ENCODE data around the gene RPN2.

RPN2 gene

DNA sequence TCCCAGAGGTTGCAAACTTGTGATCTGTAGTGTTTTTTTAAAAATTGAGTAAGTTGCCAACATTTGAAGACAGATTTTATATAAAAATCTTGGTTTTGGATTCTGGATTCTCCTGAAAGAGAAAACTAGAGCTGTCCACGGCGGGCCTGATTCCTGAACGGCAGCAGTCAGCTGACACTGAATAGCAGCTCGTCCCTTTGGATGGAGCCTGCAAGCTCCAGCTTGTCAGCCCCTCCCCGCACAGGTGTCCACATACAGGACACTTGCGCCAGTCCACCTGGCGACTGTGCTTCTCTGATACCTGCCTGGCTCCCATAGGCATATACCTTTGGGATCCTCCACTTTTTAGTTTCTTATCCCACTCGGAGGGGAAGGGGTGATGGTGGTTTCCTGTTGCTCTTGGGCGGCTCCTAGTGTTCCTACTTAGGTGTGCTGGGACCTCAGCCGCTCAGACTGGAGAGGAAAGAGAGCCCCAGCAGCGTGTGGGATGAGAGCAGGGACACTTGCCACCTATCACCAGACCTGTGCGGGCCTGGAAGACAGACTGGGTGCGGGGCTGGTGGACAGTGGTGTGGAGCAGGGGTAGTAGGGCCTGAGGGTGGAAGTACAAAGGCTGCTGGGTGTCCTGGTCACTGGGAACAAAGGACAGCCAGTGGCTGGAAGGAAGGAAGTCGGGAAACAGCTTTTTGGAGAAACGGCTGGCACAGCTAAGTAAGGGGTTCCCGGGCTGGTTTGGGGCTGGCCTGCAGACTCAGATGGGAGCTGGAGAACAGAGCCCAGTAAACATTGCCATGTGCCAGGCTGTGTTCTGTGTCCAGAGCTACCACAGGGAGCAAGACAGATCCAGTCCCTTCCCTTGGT lies 64.2 kb downstream of the RPN2 start:
- no peak for DNase-seq (ENCODE audit: low read depth)

DNA sequence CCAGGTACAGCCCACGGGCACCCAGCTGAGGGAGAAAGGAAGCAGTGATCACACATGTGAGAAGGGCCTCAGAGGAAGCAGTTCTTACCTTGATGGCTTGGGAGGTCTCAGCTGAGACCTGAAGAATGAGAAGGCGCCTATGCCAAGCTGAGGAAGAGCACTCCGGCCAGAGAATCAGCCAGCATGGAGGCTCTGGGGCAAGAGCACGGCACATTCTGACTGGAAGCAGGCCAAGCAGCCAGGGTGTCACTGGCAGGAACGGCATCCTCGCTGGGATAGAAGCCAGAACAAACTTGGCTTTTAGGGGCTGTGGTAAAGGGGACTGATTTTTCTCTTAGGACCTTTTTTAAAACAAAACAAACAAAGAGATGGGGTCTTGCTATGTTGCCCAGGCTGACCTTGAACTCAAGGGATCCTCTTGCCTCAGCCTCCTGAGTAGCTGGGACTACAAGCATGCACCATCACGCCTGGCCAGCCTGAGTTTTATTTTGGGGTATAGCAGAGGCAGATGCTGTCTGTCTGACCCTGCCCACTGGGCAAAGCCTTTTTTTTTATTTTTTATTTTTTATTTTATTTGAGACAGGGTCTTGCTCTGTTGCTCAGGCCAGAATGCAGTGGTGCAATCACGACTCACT lies 64.9 kb downstream of the RPN2 start:
- no peak for DNase-seq (ENCODE audit: low read depth)

DNA sequence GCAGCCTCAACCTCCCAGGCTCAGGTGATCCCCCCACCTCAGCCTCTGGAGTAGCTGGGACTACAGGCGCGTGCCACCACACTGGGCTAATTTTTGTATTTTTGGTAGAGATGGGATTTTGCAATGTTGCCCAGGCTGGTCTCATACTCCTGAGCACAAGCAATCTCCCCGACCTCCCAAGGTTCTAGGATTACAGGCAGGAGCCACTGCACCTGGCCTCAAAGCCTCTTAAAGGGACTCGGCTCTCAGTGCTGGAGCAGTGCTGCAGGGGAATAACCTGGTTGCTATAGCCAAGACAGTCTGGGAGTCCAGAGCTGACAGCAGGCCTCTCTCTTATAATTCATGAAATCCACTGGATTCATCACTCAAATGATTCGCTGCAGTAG lies 65.4 kb downstream of the RPN2 start:
- DNase-seq (ENCODE audit: low read depth) = no peak

DNA sequence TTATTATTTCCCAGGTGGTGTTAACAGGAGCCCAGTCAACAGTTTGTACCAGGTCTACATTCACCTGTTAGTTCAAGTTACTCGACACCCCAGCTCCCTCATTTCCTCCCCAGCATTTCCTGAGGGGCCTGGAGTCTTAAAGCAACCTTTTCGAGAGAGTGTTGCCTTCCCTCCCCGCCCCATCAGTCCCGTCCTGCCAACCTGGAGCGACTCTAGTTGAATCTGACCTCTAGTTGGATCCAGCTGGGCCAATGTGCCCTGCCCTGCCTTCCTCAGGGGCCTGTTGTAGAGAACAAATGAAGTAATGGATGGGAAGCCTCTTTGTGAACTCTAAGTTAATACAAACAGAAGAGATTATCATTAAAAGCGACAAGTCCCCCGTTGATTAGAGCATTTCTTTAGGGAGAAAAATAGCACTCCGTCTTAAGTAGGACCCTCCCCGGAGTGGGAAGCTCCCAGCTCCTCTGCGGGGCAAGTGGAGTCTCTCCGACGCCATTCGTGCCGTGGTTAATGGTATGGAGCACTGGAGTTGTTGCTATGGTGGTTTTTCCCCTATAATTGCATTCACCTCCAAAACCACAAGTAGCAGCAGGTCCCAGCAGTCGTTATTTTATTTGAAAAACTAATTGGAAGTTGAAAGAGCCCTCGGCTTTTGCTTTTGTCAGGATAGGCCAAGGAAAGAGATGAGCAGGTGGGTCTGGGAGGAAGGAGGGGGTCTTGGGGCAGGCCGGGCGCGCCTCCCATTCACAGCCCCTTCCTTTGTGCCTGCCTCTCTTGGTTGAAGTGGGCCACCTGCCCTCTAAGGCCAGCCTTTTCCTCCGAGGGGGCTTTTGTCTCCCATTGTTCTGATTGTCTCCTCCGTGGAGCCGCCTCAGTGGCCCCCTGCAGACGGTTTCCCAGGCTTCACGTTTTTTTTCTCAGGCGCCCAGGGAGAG lies 66.4 kb downstream of the RPN2 start:
- DNase-seq (ENCODE audit: low read depth) = no peak

DNA sequence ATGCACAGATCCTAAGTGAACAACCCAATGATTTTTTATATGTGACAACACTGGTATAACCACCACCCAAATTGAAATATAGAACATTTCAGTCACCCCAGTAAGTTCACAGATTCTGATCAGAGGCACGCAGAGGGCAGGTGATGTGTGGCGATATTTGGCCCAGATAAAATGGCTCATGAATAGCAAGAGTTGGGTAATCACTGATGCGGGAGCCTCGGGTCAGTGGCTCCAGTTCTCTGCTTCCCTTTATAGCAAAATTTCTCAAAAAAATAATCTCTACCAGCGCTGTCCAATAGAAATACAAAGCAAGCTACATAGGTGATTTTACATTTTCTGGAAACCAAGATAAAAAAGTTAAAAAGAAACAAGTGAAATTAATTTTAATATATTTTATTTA lies 67.6 kb downstream of the RPN2 start:
- DNase-seq (ENCODE audit: low read depth) = no peak

DNA sequence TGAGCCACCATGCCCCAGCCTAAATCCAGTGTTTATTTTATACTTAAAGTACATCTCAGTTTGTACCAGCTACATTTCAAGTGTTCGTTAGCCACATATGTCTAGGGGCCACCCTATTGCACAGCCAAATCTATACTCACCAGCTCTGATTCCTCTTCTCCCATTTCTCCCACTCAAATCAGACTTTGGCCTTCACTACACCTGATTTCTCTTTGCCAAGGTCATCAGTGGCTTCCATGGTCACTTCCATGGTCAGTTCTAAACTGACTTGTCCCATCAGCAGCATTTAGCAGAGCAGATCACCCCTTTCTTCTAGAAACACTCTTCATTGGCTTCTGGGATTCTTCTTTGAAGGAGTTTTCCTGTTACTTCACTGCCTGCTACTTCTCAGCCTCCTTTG lies 68.4 kb downstream of the RPN2 start:
- no peak for DNase-seq (ENCODE audit: low read depth)

DNA sequence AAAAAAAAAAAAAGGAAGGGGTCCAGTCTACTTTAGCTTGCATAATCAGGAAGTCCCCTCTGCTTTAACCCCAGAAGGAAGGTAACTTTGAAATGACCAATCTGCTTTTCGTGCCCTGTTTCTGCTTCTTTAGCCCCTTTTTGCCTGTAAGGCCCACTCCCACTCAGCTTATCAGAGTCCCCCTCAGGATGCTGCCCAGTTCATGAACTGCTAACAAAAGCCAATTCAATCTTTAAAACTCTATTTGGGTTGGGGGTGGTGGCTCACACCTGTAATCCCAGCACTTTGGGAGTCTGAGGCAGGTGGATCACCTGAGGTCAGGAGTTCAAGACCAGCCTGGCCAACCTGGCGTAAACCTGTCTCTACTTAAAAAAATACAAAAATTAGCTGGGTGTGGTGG lies 70.2 kb downstream of the RPN2 start:
- no peak for DNase-seq (ENCODE audit: low read depth)

DNA sequence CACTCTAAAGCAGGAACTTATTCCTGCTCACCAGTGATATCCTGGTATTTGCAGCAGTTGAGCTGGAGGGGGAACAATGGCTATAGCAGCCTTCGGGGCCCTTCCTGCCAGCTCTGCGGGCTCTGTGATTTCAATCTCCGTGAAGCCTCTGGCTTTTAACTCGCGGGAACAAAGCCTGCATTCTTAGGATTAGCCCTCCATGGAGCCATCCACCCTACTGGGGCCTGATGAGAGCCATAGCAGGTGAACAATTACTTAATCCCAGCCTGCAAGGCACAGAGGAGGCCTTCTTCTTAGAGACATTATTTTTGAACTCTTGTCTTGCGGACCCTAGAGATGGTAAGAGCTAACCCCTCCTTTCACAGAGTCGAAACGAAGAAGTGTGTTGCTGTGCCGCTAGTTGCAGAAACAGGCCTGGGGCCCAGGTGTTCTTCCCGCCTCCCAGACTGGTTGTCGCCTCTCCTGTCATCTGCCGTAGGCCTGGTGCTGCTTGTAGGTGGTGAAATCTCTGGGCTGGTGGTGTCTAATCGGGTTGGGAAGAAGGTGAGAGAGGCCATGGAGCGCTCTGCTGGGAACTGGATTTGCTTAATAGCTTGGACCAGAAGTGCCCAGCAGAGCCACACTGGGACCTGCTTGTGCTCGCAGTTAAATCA lies 72.8 kb downstream of the RPN2 start:
- DNase-seq (ENCODE audit: low read depth) = no peak

DNA sequence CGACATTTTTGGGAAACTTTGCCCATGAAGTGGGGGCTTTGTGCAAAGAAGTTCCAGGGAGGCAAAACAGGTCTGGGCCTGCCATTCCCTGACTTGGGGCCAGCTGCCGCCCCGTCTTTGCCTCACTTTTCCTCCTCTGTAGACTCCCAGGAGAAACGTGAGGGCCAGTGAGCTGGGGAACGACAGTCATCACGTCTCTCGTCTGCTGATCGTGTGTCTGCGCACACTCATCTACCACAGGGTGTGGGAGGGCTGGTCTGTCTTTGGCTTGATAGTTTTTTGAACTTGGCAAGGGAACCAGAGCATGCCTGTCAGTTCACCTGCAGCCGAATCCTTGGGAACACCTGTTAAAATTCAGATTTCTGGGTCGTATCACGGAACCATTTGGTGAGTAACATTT lies 74.0 kb downstream of the RPN2 start:
- DNase-seq (ENCODE audit: low read depth) = no peak

DNA sequence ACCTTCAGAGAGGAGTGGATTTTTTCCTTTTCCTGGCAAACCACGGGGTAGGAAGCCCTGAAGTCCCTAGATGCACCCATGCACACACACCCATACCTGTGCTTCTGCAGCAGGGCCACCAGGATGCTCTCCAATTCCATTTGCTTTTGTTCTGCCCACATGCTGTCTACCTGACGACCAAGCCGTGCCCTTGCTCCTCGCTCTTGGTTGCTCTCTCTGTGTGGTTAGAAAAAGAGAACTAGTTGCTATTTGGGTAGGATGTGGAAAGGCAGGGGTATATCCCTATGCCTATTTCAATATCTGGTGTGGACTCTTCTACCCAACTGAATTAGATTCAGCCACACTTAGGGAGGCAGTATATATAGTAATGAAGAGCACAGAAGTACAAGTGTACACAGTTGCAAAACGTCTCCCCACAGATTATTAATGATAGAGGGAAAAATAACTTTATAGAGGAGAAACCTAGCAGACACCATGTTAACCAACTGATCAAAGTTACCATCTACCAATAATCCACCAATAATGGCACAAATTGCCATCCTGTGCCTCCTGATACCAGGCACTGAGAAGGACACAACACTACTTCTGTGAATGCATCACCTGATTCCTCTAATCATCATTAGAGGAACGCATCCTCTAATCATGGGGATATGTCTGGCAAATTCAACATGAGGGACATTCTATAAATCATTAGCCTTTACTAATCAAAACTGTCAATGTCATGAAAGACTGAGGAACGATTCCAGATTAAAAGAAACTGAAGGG lies 75.2 kb downstream of the RPN2 start:
- no peak for DNase-seq (ENCODE audit: low read depth)

DNA sequence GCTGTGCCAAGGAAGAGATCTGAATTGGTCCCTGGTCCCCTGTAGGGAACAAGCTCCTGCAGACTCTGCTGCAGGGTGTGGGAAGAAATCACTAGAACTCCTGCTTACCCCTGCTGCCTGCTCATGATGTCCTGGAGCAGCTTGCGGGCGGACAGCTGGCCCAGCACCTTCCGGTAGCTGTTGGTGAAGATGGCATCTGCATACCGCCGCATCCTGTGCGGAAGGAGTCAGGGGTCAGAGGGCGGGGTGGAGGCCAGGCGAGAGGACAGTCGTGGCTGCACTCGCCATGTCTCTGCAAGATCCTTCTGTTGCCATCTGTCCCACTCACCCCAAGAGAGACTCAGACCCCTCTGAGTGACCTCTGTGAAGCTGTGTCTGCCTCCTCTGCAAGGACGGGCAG lies 77.2 kb downstream of the RPN2 start:
- no peak for DNase-seq (ENCODE audit: low read depth)

DNA sequence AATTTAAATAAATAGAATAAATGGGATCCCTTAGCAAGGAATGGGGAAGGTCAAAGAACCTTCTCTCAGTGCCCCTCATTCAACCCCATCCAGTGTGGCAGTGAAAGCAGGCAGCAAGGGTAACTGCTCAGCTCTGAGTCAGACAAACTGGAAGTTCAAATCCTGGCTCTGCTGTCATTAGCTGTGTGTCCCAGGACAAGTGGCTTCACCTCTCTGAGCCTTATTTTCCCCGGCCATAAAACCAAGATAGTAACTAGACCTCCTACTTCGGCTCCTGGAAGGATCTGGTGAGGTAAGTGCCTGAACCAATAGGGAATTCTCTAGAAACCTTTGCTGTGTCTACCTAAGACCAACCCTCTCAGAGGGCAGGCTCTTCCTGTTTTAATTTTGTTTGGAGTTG lies 78.4 kb downstream of the RPN2 start:
- DNase-seq (ENCODE audit: low read depth) = no peak

DNA sequence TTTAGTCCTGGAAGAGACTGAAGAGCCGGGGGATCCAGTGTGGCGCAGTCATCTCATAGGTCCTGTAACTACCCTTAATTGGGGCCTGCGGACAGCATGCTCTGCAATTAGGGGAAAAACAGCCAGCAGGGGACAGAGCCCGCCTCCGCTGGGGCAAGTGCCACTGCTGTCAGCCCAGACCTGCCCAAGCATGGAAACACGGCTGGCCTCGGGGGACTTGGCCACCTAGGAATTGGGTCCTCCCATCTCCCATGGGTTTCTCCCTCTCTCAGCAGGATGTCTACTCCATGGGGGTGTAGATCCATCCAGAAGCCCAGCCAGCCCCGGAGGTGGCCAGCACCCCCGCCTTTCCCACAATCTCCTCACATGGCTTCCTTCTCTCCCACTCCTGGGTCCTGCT lies 78.9 kb downstream of the RPN2 start:
- DNase-seq (ENCODE audit: low read depth) = no peak

DNA sequence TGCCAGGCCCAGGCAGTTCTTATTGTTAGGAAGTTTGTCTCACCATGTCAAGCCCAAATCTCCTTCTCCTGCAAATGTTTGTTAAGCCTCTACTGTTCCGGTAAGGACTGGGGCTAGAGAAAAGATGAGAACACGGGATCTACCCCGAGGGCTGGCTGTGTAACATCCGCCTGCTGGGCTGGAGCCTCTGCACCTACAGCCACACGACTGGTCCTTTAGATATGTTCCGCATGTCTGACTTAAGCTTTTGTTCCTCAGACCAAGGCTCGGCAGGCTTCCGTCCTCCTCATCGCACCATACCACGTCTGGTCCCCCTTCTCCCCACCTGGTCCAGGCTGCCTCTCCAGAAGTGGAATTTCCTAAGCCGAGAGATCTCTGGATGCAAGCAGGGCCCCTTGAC lies 79.9 kb downstream of the RPN2 start:
- no peak for DNase-seq (ENCODE audit: low read depth)

DNA sequence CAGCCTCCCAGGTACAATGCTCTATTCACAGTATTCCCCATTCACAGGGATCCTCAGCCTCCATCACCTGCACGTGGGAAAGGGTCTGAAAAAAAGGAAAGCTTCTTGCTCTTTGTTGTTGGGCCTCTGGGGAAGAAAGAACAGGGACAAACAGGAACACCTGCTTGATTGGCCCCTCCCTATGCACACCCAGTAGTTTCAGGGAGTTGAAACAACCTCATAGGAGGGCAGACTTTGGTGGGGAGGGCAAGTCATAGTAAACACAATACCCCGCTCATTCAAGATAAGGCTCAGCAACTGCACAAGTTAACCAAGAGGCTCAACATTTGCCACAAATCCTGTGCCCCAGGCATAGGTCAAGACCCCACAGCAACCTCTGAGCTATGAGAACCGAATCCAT lies 80.7 kb downstream of the RPN2 start:
- no peak for DNase-seq (ENCODE audit: low read depth)

DNA sequence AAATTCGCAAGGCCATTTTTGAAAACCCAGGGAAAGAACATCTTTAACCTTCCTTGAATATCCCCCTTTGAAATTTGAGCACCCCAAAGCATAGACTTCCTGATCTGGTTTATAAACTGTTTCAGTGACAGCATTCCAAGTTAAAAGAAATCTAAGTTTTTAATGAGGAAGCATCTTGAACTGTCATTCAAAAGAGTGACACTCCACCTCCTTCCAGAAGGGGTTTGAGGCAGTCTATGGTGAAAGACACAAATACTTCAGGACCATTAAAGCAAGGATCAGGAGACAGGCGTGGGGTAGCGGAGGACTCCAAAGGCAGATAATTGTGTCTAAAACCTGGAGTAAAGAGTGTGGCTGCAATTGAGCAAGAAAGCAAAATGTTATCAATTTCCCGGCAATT lies 81.8 kb downstream of the RPN2 start:
- no peak for DNase-seq (ENCODE audit: low read depth)

DNA sequence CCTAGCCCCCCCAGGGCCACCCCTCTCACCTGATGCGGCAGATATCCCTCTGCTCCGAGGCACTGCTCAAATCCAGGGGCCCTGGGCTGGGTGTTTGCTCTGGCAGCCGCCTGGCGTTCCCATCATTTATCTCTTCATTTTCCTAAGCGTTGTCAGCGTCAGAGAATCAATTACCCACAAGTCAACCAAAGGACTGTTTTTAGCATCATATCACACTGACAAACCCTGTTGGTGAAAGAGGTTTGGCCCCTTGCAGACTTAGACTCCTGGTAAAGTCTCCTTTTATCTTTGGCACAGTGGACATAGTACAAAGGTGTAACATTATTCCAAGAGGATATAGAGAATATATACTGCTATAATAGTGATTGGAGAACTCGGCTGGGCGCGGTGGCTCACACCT lies 82.6 kb downstream of the RPN2 start, which contains the start of gene GHRH:
GHRH (minus strand) TSS at position 101 of the 400 bp plus-strand sequence. CDS start 4,925 bp downstream, outside the sequence.
- DNase-seq (ENCODE audit: low read depth) = no peak

DNA sequence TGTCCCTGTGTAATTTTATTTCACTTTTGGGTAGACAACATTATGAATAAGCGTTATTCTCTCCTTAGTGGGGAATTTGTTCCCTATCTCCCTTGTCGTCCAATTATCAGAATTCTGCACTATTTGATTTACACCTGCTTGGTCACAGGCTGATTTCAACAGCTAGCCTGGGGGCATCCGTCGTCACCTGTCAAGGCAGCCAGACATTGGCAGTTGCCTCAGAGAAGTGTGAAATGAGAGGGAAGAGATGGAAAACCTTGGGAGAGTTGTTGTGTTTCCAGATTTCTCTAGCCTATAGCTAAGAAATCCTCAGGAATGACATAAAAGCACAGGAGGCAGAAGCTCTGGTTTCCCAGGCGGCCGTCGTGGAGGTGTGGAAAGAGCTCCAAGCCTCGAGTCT lies 83.4 kb downstream of the RPN2 start:
- no peak for DNase-seq (ENCODE audit: low read depth)

DNA sequence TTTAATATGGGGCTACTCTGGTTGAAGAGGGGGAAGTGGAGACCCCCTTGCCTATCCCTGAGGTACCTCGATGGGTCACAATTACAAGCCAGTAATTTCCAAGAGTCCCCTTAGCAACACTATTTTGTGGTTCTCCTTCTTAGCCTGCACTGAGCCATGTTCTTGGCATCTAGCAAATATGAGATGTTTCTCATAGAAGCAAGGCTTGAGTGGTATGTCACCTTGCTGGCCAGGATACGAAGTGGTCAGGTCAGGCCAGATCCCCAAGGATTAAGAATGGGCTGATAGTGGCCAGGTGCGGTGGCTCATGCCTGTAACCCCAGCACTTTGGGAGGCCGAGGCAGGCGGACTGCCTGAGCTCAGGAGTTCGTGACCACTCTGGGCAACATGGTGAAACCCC lies 84.6 kb downstream of the RPN2 start:
- DNase-seq (ENCODE audit: low read depth) = no peak

DNA sequence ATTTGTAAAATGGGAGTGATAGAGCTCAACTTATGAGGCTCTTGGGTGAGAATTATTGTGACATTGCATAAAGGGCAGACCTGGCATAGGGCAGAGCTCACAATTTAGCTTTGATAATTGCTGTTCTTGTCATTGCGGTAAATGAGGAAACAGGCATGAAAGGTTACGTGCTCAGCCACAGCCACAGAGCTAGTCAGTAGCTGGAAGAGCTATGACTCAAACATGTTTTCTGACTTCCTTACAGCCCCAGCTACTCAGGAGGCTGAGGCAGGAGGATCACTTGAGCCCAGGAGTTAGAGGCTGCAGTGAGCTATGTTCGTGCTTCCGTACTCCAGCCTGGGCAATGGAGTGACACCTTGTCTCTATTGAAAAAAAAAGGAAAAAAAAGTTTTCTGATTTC lies 86.0 kb downstream of the RPN2 start:
- DNase-seq (ENCODE audit: low read depth) = no peak

DNA sequence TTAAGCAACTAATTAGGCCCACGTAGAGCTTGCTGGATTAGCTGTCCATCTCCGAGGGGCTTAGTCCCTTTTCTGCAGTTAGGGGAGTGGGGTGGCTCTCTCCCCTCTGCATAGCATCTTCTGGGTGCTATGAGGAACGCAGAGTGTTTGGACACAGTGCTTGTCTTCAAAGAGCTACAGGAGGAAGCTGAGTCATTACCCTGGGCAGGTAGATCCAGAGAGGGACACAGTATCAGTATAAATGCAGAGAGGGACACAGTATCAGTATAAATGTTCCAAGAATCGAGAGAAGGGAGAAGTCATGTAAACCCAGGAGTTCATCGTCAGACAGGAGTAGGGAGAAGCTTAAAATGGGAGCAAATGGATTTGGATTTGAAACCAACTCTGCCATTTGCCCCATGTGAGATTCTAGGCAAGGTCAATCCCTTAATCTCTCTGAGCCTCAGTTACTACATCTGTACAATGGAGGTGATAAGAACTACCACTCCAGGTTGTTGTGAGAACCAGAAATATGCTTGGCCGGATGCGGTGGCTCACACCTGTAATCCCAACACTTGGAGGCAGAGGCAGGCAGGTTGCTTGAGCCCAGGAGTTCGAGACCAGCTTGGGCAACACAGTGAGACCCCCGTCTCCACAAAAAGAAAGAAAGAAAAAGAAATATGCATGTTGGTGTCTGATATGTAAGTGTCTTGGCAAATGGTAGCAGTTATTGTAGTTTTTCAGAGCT lies 88.0 kb downstream of the RPN2 start:
- DNase-seq (ENCODE audit: low read depth) = no peak

Measured in activated T-cell treated with anti-CD3 and anti-CD28 coated beads for 24 hours (primary cell).